Measurements from ENCODE around the gene DSC3.

Gene DSC3

GRCh38 chr18:31058897-31059296 lies 16.4 kb upstream of the DSC3 start:
- TF ChIP-seq CTCF (IDR thresholded peaks at IDR 0.05; ENCODE audit: insufficient read depth, low read length, poor library complexity, severe bottlenecking): no peak
- no peak for DNase-seq (ENCODE audit: extremely low read depth, insufficient read length)
- Histone ChIP-seq H3K36me3 (ENCODE audit: control insufficient read depth, insufficient read depth, low read length) (no peaks in the 10 kb centered on the region), H3K27me3 (replicated peaks; ENCODE audit: control insufficient read depth, insufficient read depth, low read length) (no peaks in the 10 kb centered on the region), H3K4me3 (replicated peaks; ENCODE audit: low read depth, low read length) (no peak overlapping the region)

DNA sequence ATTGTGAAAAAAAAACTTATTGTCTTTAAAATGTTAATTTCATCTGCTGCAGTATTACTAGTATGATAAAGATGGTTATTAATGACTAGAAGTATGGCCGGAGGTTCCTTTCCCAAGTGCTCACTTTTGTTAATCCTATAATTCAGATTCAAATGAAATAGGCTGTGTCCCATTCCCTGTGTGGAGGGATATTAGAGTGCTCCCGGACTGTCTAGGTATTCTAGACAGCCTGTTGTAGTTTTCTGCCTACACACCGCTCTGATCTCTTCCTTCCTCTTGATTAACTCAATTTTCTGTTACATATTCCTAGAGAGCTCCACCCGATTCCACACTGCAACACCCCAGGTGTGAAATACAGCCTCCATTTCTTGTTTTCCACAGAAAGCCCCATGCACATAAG lies 15.4 kb upstream of the DSC3 start:
- H3K36me3 ChIP-seq (ENCODE audit: control insufficient read depth, insufficient read depth, low read length): no peaks in the 10 kb centered on the region
- DNase-seq (ENCODE audit: extremely low read depth, insufficient read length): no peak
- H3K4me3 ChIP-seq (replicated peaks; ENCODE audit: low read depth, low read length): no peak overlapping the region
- TF ChIP-seq CTCF (IDR thresholded peaks at IDR 0.05; ENCODE audit: insufficient read depth, low read length, poor library complexity, severe bottlenecking): no peak
- H3K27me3 ChIP-seq (replicated peaks; ENCODE audit: control insufficient read depth, insufficient read depth, low read length): no peaks in the 10 kb centered on the region

- no peak for TF ChIP-seq CTCF (IDR thresholded peaks at IDR 0.05; ENCODE audit: insufficient read depth, low read length, poor library complexity, severe bottlenecking)
Observed at GRCh38 chr18:31057051-31057450, 14.5 kb upstream of the DSC3 start.

DNA sequence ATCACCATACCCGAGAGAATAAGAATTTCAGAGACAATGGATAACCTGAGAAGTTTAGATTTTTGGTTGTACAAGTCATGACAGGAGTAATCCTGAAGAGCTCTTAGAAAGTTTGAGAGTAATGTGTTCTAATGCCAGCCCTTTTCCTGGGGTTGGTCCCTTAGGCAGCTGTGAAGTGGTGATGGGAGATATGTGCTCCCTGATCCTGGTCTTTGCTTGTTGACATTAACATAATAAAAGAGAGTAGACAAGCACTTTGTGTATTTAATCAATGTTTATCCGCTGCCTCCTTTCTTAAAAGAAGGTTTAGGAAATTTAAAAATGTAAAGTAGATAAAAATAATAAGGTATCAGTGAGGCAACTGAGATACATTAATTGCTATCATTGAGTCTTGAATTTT lies 13.8 kb upstream of the DSC3 start:
- H3K36me3 ChIP-seq (ENCODE audit: control insufficient read depth, insufficient read depth, low read length): no peaks in the 10 kb centered on the region
- no peak for DNase-seq (ENCODE audit: extremely low read depth, insufficient read length)

More at GRCh38 chr18:31057051-31057450, 14.5 kb upstream of the DSC3 start:
- Histone ChIP-seq H3K36me3 (ENCODE audit: control insufficient read depth, insufficient read depth, low read length) (no peaks in the 10 kb centered on the region), H3K4me3 (replicated peaks; ENCODE audit: low read depth, low read length) (no peak overlapping the region), H3K27me3 (replicated peaks; ENCODE audit: control insufficient read depth, insufficient read depth, low read length) (no peaks in the 10 kb centered on the region)
- no peak for DNase-seq (ENCODE audit: extremely low read depth, insufficient read length)

GRCh38 chr18:31050635-31051034 lies 8.1 kb upstream of the DSC3 start:
- DNase-seq (ENCODE audit: extremely low read depth, insufficient read length): no peak
- no peak for TF ChIP-seq CTCF (IDR thresholded peaks at IDR 0.05; ENCODE audit: insufficient read depth, low read length, poor library complexity, severe bottlenecking)
- no peaks in the 10 kb centered on the region for H3K36me3 ChIP-seq (ENCODE audit: control insufficient read depth, insufficient read depth, low read length)
- H3K27me3 ChIP-seq (replicated peaks; ENCODE audit: control insufficient read depth, insufficient read depth, low read length): no peaks in the 10 kb centered on the region
- no peak overlapping the region for H3K4me3 ChIP-seq (replicated peaks; ENCODE audit: low read depth, low read length)

More for the DNA sequence above, 13.8 kb upstream of the DSC3 start:
- Histone ChIP-seq H3K4me3 (replicated peaks; ENCODE audit: low read depth, low read length) (no peak overlapping the region), H3K27me3 (replicated peaks; ENCODE audit: control insufficient read depth, insufficient read depth, low read length) (no peaks in the 10 kb centered on the region)
- no peak for TF ChIP-seq CTCF (IDR thresholded peaks at IDR 0.05; ENCODE audit: insufficient read depth, low read length, poor library complexity, severe bottlenecking)

- H3K27me3 ChIP-seq (replicated peaks; ENCODE audit: control insufficient read depth, insufficient read depth, low read length): no peaks in the 10 kb centered on the region
- H3K36me3 ChIP-seq (ENCODE audit: control insufficient read depth, insufficient read depth, low read length): no peaks in the 10 kb centered on the region
- TF ChIP-seq CTCF (IDR thresholded peaks at IDR 0.05; ENCODE audit: insufficient read depth, low read length, poor library complexity, severe bottlenecking): no peak
- DNase-seq (ENCODE audit: extremely low read depth, insufficient read length): no peak
- H3K4me3 ChIP-seq (replicated peaks; ENCODE audit: low read depth, low read length): no peak overlapping the region
Observed at GRCh38 chr18:31049189-31049588, 6.6 kb upstream of the DSC3 start.
